Adrenal gland (tissue), 5 donors: ENCODE measurements around the gene MGMT.

Experiments used
- POLR2A ChIP-seq, 2 donors: fragments of 450-650 bp; IDR thresholded peaks; one replicate each; pipeline ENCODE4 v1.6.1; 2017; ENCODE audit warnings: antibody characterized with exemption in 2 of 2, mild to moderate bottlenecking in 2 of 2, moderate library complexity in 1 of 2
- TF ChIP-seq, protein P1 (sequence below), 6 experiments: fragments of 450-650 bp in 4 of 6; fragments of 200-600 bp in 2 of 6; sonication (generic) in 1 of 6; IDR thresholded peaks; 1 replicate in 5 of 6; 2 replicates in 1 of 6; pipeline versions ENCODE4 v1.5.1 to v1.8.0; 2016 to 2021; ENCODE audit warnings: antibody characterized with exemption in 6 of 6, mild to moderate bottlenecking in 2 of 6, moderate library complexity in 1 of 6
- donor health status: DM: no; HTN: no; CAD: no.

DNA sequence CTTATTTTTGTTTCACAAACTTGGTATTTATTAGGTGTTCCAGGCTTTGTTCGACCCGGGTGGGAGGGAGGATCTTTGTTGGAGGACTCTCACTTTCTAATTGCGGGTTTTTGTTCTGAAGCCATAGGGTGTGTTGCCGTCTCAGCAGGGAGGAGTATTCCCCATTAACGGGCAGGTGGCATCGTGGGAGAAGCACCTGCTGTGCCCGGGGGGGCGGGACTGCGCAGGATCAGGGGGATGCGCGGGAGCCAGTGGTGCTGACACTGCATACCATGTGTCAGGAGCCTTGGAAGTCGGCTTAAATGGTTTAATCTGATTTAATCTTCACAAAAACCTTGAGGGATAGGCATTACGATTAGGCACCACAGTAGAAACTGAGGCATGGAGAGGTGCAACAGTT is 113.0 kb downstream of the MGMT start:
- TF ChIP-seq POLR2A (IDR thresholded peaks at IDR 0.05) = no peak
- TF ChIP-seq, protein P1, sequence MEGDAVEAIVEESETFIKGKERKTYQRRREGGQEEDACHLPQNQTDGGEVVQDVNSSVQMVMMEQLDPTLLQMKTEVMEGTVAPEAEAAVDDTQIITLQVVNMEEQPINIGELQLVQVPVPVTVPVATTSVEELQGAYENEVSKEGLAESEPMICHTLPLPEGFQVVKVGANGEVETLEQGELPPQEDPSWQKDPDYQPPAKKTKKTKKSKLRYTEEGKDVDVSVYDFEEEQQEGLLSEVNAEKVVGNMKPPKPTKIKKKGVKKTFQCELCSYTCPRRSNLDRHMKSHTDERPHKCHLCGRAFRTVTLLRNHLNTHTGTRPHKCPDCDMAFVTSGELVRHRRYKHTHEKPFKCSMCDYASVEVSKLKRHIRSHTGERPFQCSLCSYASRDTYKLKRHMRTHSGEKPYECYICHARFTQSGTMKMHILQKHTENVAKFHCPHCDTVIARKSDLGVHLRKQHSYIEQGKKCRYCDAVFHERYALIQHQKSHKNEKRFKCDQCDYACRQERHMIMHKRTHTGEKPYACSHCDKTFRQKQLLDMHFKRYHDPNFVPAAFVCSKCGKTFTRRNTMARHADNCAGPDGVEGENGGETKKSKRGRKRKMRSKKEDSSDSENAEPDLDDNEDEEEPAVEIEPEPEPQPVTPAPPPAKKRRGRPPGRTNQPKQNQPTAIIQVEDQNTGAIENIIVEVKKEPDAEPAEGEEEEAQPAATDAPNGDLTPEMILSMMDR (IDR thresholded peaks at IDR 0.05) = no peak
